Smooth muscle cell (in vitro differentiated cells): ENCODE results near the gene HEATR3. TPM values are rescaled to one million over a fixed set of nuclear protein-coding genes. Genes with fewer than 3 reads are reported as not detected.

Source experiments
- DNase-seq: peaks from one replicate; lab custom pipeline; 2025; ENCODE audit not compliant: unreplicated experiment; lab: John Stamatoyannopoulos, UW
- H2AFZ ChIP-seq: fragments of 200-600 bp; sonication (generic); 2 replicates; pipeline ENCODE4 v1.6.0; 2016; ENCODE audit warnings: antibody characterized with exemption, low read depth, mild to moderate bottlenecking
- H3F3A ChIP-seq: fragments of 200-600 bp; sonication (generic); 2 replicates; pipeline ENCODE4 v1.6.0; 2017; ENCODE audit warnings: antibody characterized with exemption, low read depth
- H3K27ac ChIP-seq: fragments of 200-600 bp; sonication (generic); 2 replicates; pipeline ENCODE4 v1.5.1; 2016; ENCODE audit warnings: low read depth, mild to moderate bottlenecking
- H3K27me3 ChIP-seq: fragments of 200-600 bp; sonication (generic); 2 replicates; pipeline ENCODE4 v1.6.1; 2016; ENCODE audit warnings: low read depth, mild to moderate bottlenecking
- H3K36me3 ChIP-seq: fragments of 200-600 bp; sonication (generic); 2 replicates; pipeline ENCODE4 v1.5.1; 2016; ENCODE audit warnings: low read depth
- H3K4me1 ChIP-seq: fragments of 200-600 bp; sonication (generic); 2 replicates; pipeline ENCODE4 v1.5.1; 2016; ENCODE audit warnings: low read depth
- H3K4me2 ChIP-seq: fragments of 200-600 bp; sonication (generic); 2 replicates; pipeline ENCODE4 v1.6.0; 2016; ENCODE audit warnings: mild to moderate bottlenecking
- H3K4me3 ChIP-seq: fragments of 200-600 bp; sonication (generic); 2 replicates; pipeline ENCODE4 v1.5.1; 2016; ENCODE audit warnings: mild to moderate bottlenecking
- H3K79me2 ChIP-seq: fragments of 200-600 bp; sonication (generic); 2 replicates; pipeline ENCODE4 v1.6.0; 2016; ENCODE audit warnings: low read depth, mild to moderate bottlenecking
- H3K9ac ChIP-seq: fragments of 200-600 bp; sonication (generic); 2 replicates; pipeline ENCODE4 v1.6.0; 2016; ENCODE audit warnings: low read depth
- H3K9me3 ChIP-seq: fragments of 200-600 bp; sonication (generic); replicated peaks from 2 replicates; pipeline ENCODE4 v1.5.1; 2016; ENCODE audit warnings: low read depth
- H4K20me1 ChIP-seq: fragments of 200-600 bp; sonication (generic); 2 replicates; pipeline ENCODE4 v1.6.0; 2016; ENCODE audit warnings: low read depth
- CTCF ChIP-seq: fragments of 200-600 bp; sonication (generic); IDR thresholded peaks from 2 replicates; pipeline ENCODE4 v1.5.1; 2017; ENCODE audit warnings: borderline replicate concordance, mild to moderate bottlenecking, antibody characterized with exemption; ENCODE audit not compliant: insufficient read depth, poor library complexity, severe bottlenecking
- WGBS: methylation state at CpG from one replicate; pipeline ENCODE4 v1.1.7; 2016; ENCODE audit warnings: low lambda C conversion rate; 5-methylcytosine and 5-hydroxymethylcytosine counted together
- polyA plus RNA-seq: library from polyadenylated mRNA; unstranded; fragments of >200 nt; fragmentation: Nextera tagmentation; extraction: Ambion mirVana; gene quantifications from 2 replicates; pipeline ENCODE4 v1.2.1, GENCODE V29; 2016
- total RNA-seq: library from RNA; depleted of rRNA; stranded (reverse); fragments of >200 nt; gene quantifications from 2 replicates; pipeline ENCODE4 v1.2.3, GENCODE V29; 2014

Gene HEATR3
- total and polyA plus RNA-seq, 2 experiments from 2014 or later: 3.6 to 9.1 TPM

DNA sequence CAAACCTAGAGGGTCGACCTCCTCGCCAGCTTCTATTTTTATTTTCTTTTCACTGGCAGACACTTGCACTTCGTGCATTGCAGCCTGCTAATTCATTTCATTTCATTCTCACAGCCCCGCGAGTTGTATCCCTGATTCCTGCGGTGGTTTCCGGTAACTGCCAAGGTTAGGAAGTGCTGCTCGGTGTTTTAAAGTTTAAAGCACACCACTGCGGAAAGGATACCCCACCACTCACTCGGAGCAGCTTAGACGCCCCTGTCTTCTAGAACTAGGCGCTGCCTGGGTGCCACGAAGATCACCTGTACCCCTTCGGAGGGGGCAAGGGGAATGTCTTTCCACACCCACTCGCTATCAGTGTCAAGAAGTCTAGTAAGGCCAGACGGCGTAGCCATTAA lies 40.2 kb upstream of the HEATR3 start:
- DNase-seq: no peak
- H3K27me3 ChIP-seq: no peaks in the 10 kb centered on the region
- TF ChIP-seq CTCF: no peak
- H3K9me3 ChIP-seq: no peaks in the 10 kb centered on the region
- H3K27ac ChIP-seq: no peak overlapping the region
- H3K4me2 ChIP-seq: peak overlapping the region; percentile 97
- H3K4me3 ChIP-seq: peak overlapping the region; percentile 99
- no peaks in the 10 kb centered on the region for H3F3A ChIP-seq
- H2AFZ ChIP-seq: peak overlapping the region; percentile 94
- H3K4me1 ChIP-seq: peaks cover 12% of the 10 kb centered on the region
- peak overlapping the region; percentile 63 for H3K9ac ChIP-seq
- H3K79me2 ChIP-seq: peaks cover 45% of the 10 kb centered on the region
- H3K36me3 ChIP-seq: peaks cover 4% of the 10 kb centered on the region
- 2% methylated on average over 17 of the region's 17 CpGs for WGBS
- H4K20me1 ChIP-seq: peaks cover 23% of the 10 kb centered on the region

DNA sequence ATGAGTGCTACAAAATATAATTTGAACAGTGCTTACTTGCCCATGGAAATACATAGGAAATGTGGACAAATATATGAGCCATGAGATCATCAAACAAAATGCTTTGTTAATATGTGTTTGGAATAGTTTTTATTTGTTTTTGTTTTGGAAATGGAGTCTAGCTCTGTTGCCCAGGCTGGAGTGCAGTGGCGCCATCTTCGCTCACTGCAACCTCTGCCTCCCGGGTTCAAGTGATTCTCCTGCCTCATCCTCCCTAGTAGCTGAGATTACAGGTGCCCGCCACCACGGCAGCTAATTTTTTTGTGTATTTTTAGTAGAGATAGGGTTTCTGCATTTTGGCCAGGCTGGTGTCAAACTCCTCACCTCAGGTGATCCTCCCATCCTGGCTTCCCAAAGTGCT lies 37.9 kb upstream of the HEATR3 start:
- H3K4me1 ChIP-seq: peaks cover 9% of the 10 kb centered on the region

DNA sequence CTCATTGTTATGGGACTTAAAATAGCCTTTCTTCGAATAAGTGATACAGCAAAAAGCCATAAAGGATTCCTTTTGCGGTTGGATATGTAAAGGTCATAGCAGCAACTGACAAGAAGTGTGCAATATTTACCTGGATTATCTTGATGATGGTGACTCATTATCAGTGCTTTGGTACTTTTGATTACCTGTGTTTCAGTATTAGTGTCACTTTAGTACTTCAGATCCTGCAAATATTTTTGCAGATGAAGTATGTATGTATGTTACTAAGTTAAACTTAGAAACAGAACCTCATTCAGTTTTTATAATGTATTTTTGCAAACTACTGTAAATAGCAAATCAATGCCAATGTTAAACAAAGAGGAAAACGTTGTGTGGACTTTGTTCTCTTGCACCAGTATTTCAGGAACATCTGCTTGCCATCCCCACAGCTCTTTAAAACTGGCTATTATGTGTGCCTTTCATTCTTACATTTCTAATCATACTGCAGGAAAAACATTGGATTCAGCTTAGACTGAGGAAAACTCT lies 30.2 kb upstream of the HEATR3 start:
- Histone ChIP-seq H3K9ac (no peak overlapping the region), H3K79me2 (no peaks in the 10 kb centered on the region), H2AFZ (no peak overlapping the region), H3K27me3 (no peaks in the 10 kb centered on the region), H3K27ac (no peak overlapping the region), H3K4me1 (no peaks in the 10 kb centered on the region), H3K4me2 (no peak overlapping the region), H3K9me3 (no peaks in the 10 kb centered on the region), H4K20me1 (no peaks in the 10 kb centered on the region), H3K36me3 (peaks cover 19% of the 10 kb centered on the region), H3F3A (peaks cover 13% of the 10 kb centered on the region), H3K4me3 (peak overlapping the region; percentile 2)
- no peak for TF ChIP-seq CTCF
- DNase-seq: no peak
- WGBS: 97% methylated on average over 3 of the region's 3 CpGs

More for the DNA sequence above, 37.9 kb upstream of the HEATR3 start:
- over 99% methylated on average over 5 of the region's 5 CpGs for WGBS
- Histone ChIP-seq H3K27me3 (no peaks in the 10 kb centered on the region), H3K36me3 (peaks cover 12% of the 10 kb centered on the region), H3K9ac (no peak overlapping the region), H2AFZ (no peak overlapping the region), H3K9me3 (no peaks in the 10 kb centered on the region), H4K20me1 (peaks cover 23% of the 10 kb centered on the region), H3K27ac (no peak overlapping the region), H3F3A (no peaks in the 10 kb centered on the region), H3K4me3 (no peak overlapping the region), H3K79me2 (peaks cover 45% of the 10 kb centered on the region), H3K4me2 (no peak overlapping the region)
- TF ChIP-seq CTCF: no peak
- DNase-seq: no peak

- DNase-seq: no peak
- H3K4me2 ChIP-seq: no peak overlapping the region
- H3K9me3 ChIP-seq: no peaks in the 10 kb centered on the region
- H4K20me1 ChIP-seq: no peaks in the 10 kb centered on the region
- H3K36me3 ChIP-seq: peaks cover 13% of the 10 kb centered on the region
- H3K79me2 ChIP-seq: no peaks in the 10 kb centered on the region
- peaks cover 13% of the 10 kb centered on the region for H3F3A ChIP-seq
- WGBS: 96% methylated on average over 3 of the region's 3 CpGs
- H3K9ac ChIP-seq: no peak overlapping the region
- no peak overlapping the region for H2AFZ ChIP-seq
- H3K4me1 ChIP-seq: no peaks in the 10 kb centered on the region
- TF ChIP-seq CTCF: no peak
- H3K27ac ChIP-seq: no peak overlapping the region
- no peaks in the 10 kb centered on the region for H3K27me3 ChIP-seq
- H3K4me3 ChIP-seq: no peak overlapping the region
Observed at GRCh38 chr16:50036426-50036825, 29.3 kb upstream of the HEATR3 start.
